Measurements from ENCODE around the gene NKX6-2. TPM values are rescaled to one million over a fixed set of nuclear protein-coding genes. Genes with fewer than 3 reads are reported as not detected.

Gene NKX6-2
- total and polyA plus RNA-seq, 2 experiments from 2014 or later, result 0.03 to 5.0 TPM

- TF ChIP-seq CTCF (IDR thresholded peaks at IDR 0.05; ENCODE audit: poor library complexity) (no peak), EZH2 (IDR thresholded peaks at IDR 0.05; ENCODE audit: borderline replicate concordance) (no peak), EZH2phosphoT487 (IDR thresholded peaks at IDR 0.05; ENCODE audit: low read depth, severe bottlenecking, unreplicated experiment) (no peak)
- Histone ChIP-seq H4K20me1 (ENCODE audit: insufficient read depth, poor library complexity, severe bottlenecking) (no peaks in the 10 kb centered on the region), H2AFZ (no peak overlapping the region), H3K4me3 (no peak overlapping the region), H3K36me3 (replicated peaks; ENCODE audit: insufficient read depth, low read depth) (no peaks in the 10 kb centered on the region), H3K4me2 (no peak overlapping the region), H3K9me3 (ENCODE audit: low read depth) (no peaks in the 10 kb centered on the region), H3K4me1 (ENCODE audit: insufficient read depth) (no peaks in the 10 kb centered on the region), H3K79me2 (no peaks in the 10 kb centered on the region), H3K9me2 (replicated peaks; ENCODE audit: insufficient read depth) (no peaks in the 10 kb centered on the region), H3K27me3 (no peaks in the 10 kb centered on the region), H3K27ac (no peak overlapping the region)
- no peak for DNase-seq (ENCODE audit: low spot score)
- 84% methylated on average over 11 of the region's 11 CpGs for WGBS (ENCODE audit: low lambda C conversion rate, missing lambda C conversion rate)
Observed at GRCh38 chr10:132765435-132765834, 20.5 kb downstream of the NKX6-2 start.

GRCh38 chr10:132764108-132764507, 21.8 kb downstream of the NKX6-2 start:
- no peak overlapping the region for H3K27ac ChIP-seq
- no peaks in the 10 kb centered on the region for H3K36me3 ChIP-seq (replicated peaks; ENCODE audit: insufficient read depth, low read depth)
- no peaks in the 10 kb centered on the region for H3K9me2 ChIP-seq (replicated peaks; ENCODE audit: insufficient read depth)
- no peaks in the 10 kb centered on the region for H3K79me2 ChIP-seq
- H3K4me3 ChIP-seq, result no peak overlapping the region
- H3K4me1 ChIP-seq (ENCODE audit: insufficient read depth), result no peaks in the 10 kb centered on the region
- no peak overlapping the region for H3K4me2 ChIP-seq
- TF ChIP-seq EZH2phosphoT487 (IDR thresholded peaks at IDR 0.05; ENCODE audit: low read depth, severe bottlenecking, unreplicated experiment) (no peak), CTCF (IDR thresholded peaks at IDR 0.05; ENCODE audit: poor library complexity) (no peak), EZH2 (IDR thresholded peaks at IDR 0.05; ENCODE audit: borderline replicate concordance) (no peak)
- no peak overlapping the region for H2AFZ ChIP-seq
- no peaks in the 10 kb centered on the region for H3K27me3 ChIP-seq
- no peak for DNase-seq (ENCODE audit: low spot score)
- no peaks in the 10 kb centered on the region for H4K20me1 ChIP-seq (ENCODE audit: insufficient read depth, poor library complexity, severe bottlenecking)
- 85% methylated on average over 11 of the region's 11 CpGs for WGBS (ENCODE audit: low lambda C conversion rate, missing lambda C conversion rate)
- H3K9me3 ChIP-seq (ENCODE audit: low read depth), result no peaks in the 10 kb centered on the region

GRCh38 chr10:132763545-132763944, 22.4 kb downstream of the NKX6-2 start:
- TF ChIP-seq EZH2phosphoT487 (IDR thresholded peaks at IDR 0.05; ENCODE audit: low read depth, severe bottlenecking, unreplicated experiment), result no peak
- no peak for TF ChIP-seq EZH2 (IDR thresholded peaks at IDR 0.05; ENCODE audit: borderline replicate concordance)
- no peaks in the 10 kb centered on the region for H3K9me2 ChIP-seq (replicated peaks; ENCODE audit: insufficient read depth)
- no peaks in the 10 kb centered on the region for H3K36me3 ChIP-seq (replicated peaks; ENCODE audit: insufficient read depth, low read depth)
- no peak overlapping the region for H3K4me3 ChIP-seq
- no peaks in the 10 kb centered on the region for H4K20me1 ChIP-seq (ENCODE audit: insufficient read depth, poor library complexity, severe bottlenecking)
- no peaks in the 10 kb centered on the region for H3K27me3 ChIP-seq
- H3K4me2 ChIP-seq, result no peak overlapping the region
- H2AFZ ChIP-seq, result no peak overlapping the region
- DNase-seq (ENCODE audit: low spot score), result no peak
- H3K4me1 ChIP-seq (ENCODE audit: insufficient read depth), result no peaks in the 10 kb centered on the region
- no peaks in the 10 kb centered on the region for H3K9me3 ChIP-seq (ENCODE audit: low read depth)
- 94% methylated on average over 5 of the region's 5 CpGs for WGBS (ENCODE audit: low lambda C conversion rate, missing lambda C conversion rate)
- H3K79me2 ChIP-seq, result no peaks in the 10 kb centered on the region
- H3K27ac ChIP-seq, result no peak overlapping the region

GRCh38 chr10:132762267-132762666, 23.7 kb downstream of the NKX6-2 start:
- Histone ChIP-seq H4K20me1 (ENCODE audit: insufficient read depth, poor library complexity, severe bottlenecking) (no peaks in the 10 kb centered on the region), H3K9me3 (ENCODE audit: low read depth) (no peaks in the 10 kb centered on the region), H3K27ac (no peak overlapping the region), H3K36me3 (replicated peaks; ENCODE audit: insufficient read depth, low read depth) (no peaks in the 10 kb centered on the region), H2AFZ (no peak overlapping the region), H3K9me2 (replicated peaks; ENCODE audit: insufficient read depth) (no peaks in the 10 kb centered on the region), H3K4me3 (no peak overlapping the region), H3K4me1 (ENCODE audit: insufficient read depth) (no peaks in the 10 kb centered on the region), H3K27me3 (no peaks in the 10 kb centered on the region), H3K79me2 (no peaks in the 10 kb centered on the region), H3K4me2 (no peak overlapping the region)
- TF ChIP-seq EZH2phosphoT487 (IDR thresholded peaks at IDR 0.05; ENCODE audit: low read depth, severe bottlenecking, unreplicated experiment) (no peak), EZH2 (IDR thresholded peaks at IDR 0.05; ENCODE audit: borderline replicate concordance) (no peak), CTCF (IDR thresholded peaks at IDR 0.05; ENCODE audit: poor library complexity) (no peak)
- WGBS (ENCODE audit: low lambda C conversion rate, missing lambda C conversion rate), result 100% methylated on average over 6 of the region's 6 CpGs
- DNase-seq (ENCODE audit: low spot score), result no peak
